ENCODE data around the gene RHPN2. TPM values are rescaled to one million over a fixed set of nuclear protein-coding genes. Genes with fewer than 3 reads are reported as not detected.
A peak's percentile ranks its signal among the peaks of the same experiment; 100 is the strongest.

Gene RHPN2
- total and polyA plus RNA-seq, 2 of the 13 experiments (the other 11 are each of a cell fraction or from before 2014, with no cell fraction given), result 20.3 to 48.0 TPM

- TF ChIP-seq ARID2 (CRISPR knock-in tag; IDR thresholded peaks at IDR 0.05; ENCODE audit: borderline replicate concordance) (no peak), MXI1 (IDR thresholded peaks at IDR 0.05; ENCODE audit: borderline replicate concordance, low read depth, low read length) (peak; percentile 18; the same call in 1 of the 3 replicates), ELF3 (CRISPR knock-in tag; IDR thresholded peaks at IDR 0.05) (peak; percentile 98), ZNF101 (CRISPR knock-in tag; IDR thresholded peaks at IDR 0.05; ENCODE audit: borderline replicate concordance, low read depth) (no peak), BORCS8-MEF2B (CRISPR knock-in tag; IDR thresholded peaks at IDR 0.05) (no peak), IRF2 (CRISPR knock-in tag; IDR thresholded peaks at IDR 0.05) (peak; percentile 73; the same call in 1 of the 2 replicates), ERF (CRISPR knock-in tag; IDR thresholded peaks at IDR 0.05) (0 out of 2 replicates have a peak, but pooled peaks have one; percentile 36), ZNF3 (CRISPR knock-in tag; IDR thresholded peaks at IDR 0.05) (no peak), MYNN (CRISPR knock-in tag; IDR thresholded peaks at IDR 0.05; ENCODE audit: low read depth) (no peak), ZNF142 (CRISPR knock-in tag; IDR thresholded peaks at IDR 0.05) (no peak), ZFP90 (CRISPR knock-in tag; IDR thresholded peaks at IDR 0.05; ENCODE audit: borderline replicate concordance) (peak; percentile 48; the same call in 1 of the 2 replicates), KLF16 (CRISPR knock-in tag; IDR thresholded peaks at IDR 0.05) (peak in 1 of 2 experiments; percentile 62; a peak in 1 of 4 replicates), ZNF75D (CRISPR knock-in tag; IDR thresholded peaks at IDR 0.05; ENCODE audit: borderline replicate concordance) (no peak), ZNF687 (CRISPR knock-in tag; IDR thresholded peaks at IDR 0.05) (peak; percentile 33; the same call in 1 of the 2 replicates), ZNF414 (CRISPR knock-in tag; IDR thresholded peaks at IDR 0.05) (peak; percentile 46; the same call in 1 of the 2 replicates), MAX (IDR thresholded peaks at IDR 0.05) (no peak), ZFY (CRISPR knock-in tag; IDR thresholded peaks at IDR 0.05) (peak; percentile 19; the same call in 1 of the 2 replicates), HDAC1 (CRISPR knock-in tag; IDR thresholded peaks at IDR 0.05) (0 out of 2 replicates have a peak, but pooled peaks have one; percentile 30)
Observed at GRCh38 chr19:33052352-33052972, 12.2 kb downstream of the RHPN2 start (continued).

All from HepG2 (cell line).